Liver (tissue), 9 donors: ENCODE measurements around the gene MDM4. TPM values are rescaled to one million over a fixed set of nuclear protein-coding genes. Genes with fewer than 3 reads are reported as not detected.

Experiments
- DNase-seq: peaks from one replicate; pipeline ENCODE4 v3.0.0-alpha.2; 2017; ENCODE audit warnings: low spot score
- H3K27ac ChIP-seq, 2 donors: one replicate each; pipeline ENCODE4 v1.7.0; 2013; ENCODE audit warnings: inconsistent platforms in 2 of 2, low read length in 2 of 2, control low read depth in 1 of 2, low read depth in 1 of 2, mild to moderate bottlenecking in 1 of 2
- H3K27me3 ChIP-seq, 4 donors: one replicate each; pipeline versions ENCODE4 v1.6.1 to v1.7.0; 2013; ENCODE audit warnings: low read length in 3 of 4, inconsistent platforms in 1 of 4, mild to moderate bottlenecking in 1 of 4, moderate library complexity in 1 of 4; ENCODE audit not compliant: control insufficient read depth in 4 of 4, insufficient read depth in 4 of 4
- H3K36me3 ChIP-seq, 4 donors: one replicate each; pipeline versions ENCODE4 v1.6.1 to v1.7.0; 2013; ENCODE audit warnings: low read length in 3 of 4, mild to moderate bottlenecking in 3 of 4, low read depth in 1 of 4, moderate library complexity in 1 of 4; ENCODE audit not compliant: control insufficient read depth in 4 of 4, insufficient read depth in 3 of 4
- H3K4me1 ChIP-seq, 4 donors: one replicate each; pipeline versions ENCODE4 v1.6.1 to v1.7.0; 2013; ENCODE audit warnings: low read length in 3 of 4, mild to moderate bottlenecking in 3 of 4, moderate library complexity in 1 of 4; ENCODE audit not compliant: control insufficient read depth in 4 of 4, insufficient read depth in 4 of 4
- H3K4me3 ChIP-seq, 3 donors: one replicate each; pipeline versions ENCODE4 v1.6.1 to v1.7.0; 2013; ENCODE audit warnings: low read length in 3 of 3, control low read depth in 1 of 3, low read depth in 1 of 3, mild to moderate bottlenecking in 1 of 3
- H3K9ac ChIP-seq, 2 donors: one replicate each; pipeline ENCODE4 v1.7.0; 2013; ENCODE audit warnings: low read length in 2 of 2, mild to moderate bottlenecking in 2 of 2, moderate library complexity in 2 of 2, control low read depth in 1 of 2, low read depth in 1 of 2
- H3K9me3 ChIP-seq, 4 donors: one replicate each; pipeline versions ENCODE4 v1.6.1 to v1.7.0; 2013; ENCODE audit warnings: low read length in 3 of 4; ENCODE audit not compliant: control insufficient read depth in 4 of 4
- ATF3 ChIP-seq: IDR thresholded peaks from 2 replicates; pipeline ENCODE4 v1.6.1; 2016; ENCODE audit warnings: antibody characterized with exemption
- CTCF ChIP-seq: fragments of 150-350 bp; IDR thresholded peaks from 2 replicates; pipeline ENCODE4 v1.5.1; 2017; ENCODE audit warnings: improper control_type of control experiment, low read depth, low read length; ENCODE audit not compliant: missing input control
- EGR1 ChIP-seq, 2 donors: IDR thresholded peaks; 2 replicates each; pipeline ENCODE4 v1.6.1; 2016 to 2018; ENCODE audit warnings: antibody characterized with exemption in 2 of 2, low read depth in 2 of 2
- FOXA2 ChIP-seq: IDR thresholded peaks from 2 replicates; pipeline ENCODE4 v1.6.1; 2016; ENCODE audit warnings: antibody characterized with exemption
- GABPA ChIP-seq, 2 donors: IDR thresholded peaks in 1 of 2; conservative IDR thresholded peaks in 1 of 2; 2 replicates each; pipeline ENCODE4 v1.6.1; 2016; ENCODE audit warnings: antibody characterized with exemption in 2 of 2, mild to moderate bottlenecking in 1 of 2, moderate library complexity in 1 of 2
- HNF4G ChIP-seq: IDR thresholded peaks from 2 replicates; pipeline ENCODE4 v1.6.1; 2016; ENCODE audit warnings: antibody characterized with exemption
- JUND ChIP-seq, 2 donors: IDR thresholded peaks; 2 replicates each; pipeline ENCODE4 v1.6.1; 2016; ENCODE audit warnings: antibody characterized with exemption in 2 of 2
- MAX ChIP-seq: IDR thresholded peaks from 2 replicates; pipeline ENCODE4 v1.6.1; 2016; ENCODE audit warnings: antibody characterized with exemption
- NR2F2 ChIP-seq: IDR thresholded peaks from 2 replicates; pipeline ENCODE4 v1.6.1; 2016; ENCODE audit warnings: antibody characterized with exemption
- REST ChIP-seq: IDR thresholded peaks from 2 replicates; pipeline ENCODE4 v1.6.1; 2016; ENCODE audit warnings: antibody characterized with exemption, mild to moderate bottlenecking
- RXRA ChIP-seq, 2 donors: IDR thresholded peaks; 2 replicates each; pipeline ENCODE4 v1.6.1; 2017 to 2018; ENCODE audit warnings: antibody characterized with exemption in 2 of 2, mild to moderate bottlenecking in 1 of 2
- SP1 ChIP-seq: IDR thresholded peaks from 2 replicates; pipeline ENCODE4 v1.6.1; 2018; ENCODE audit warnings: antibody characterized with exemption, mild to moderate bottlenecking
- TAF1 ChIP-seq: conservative IDR thresholded peaks from 2 replicates; pipeline ENCODE4 v1.6.1; 2016; ENCODE audit warnings: antibody characterized with exemption, mild to moderate bottlenecking
- YY1 ChIP-seq: IDR thresholded peaks from 2 replicates; pipeline ENCODE4 v1.6.1; 2016; ENCODE audit warnings: antibody characterized with exemption, mild to moderate bottlenecking
- ZBTB33 ChIP-seq: IDR thresholded peaks from 2 replicates; pipeline ENCODE4 v1.6.1; 2016; ENCODE audit warnings: antibody characterized with exemption
- polyA plus RNA-seq, 2 donors: library from polyadenylated mRNA; stranded (reverse) in 1 of 2; unstranded in 1 of 2; fragments of 200-250 nt in 1 of 2; fragments of >200 nt in 1 of 2; fragmentation: Nextera tagmentation in 1 of 2; extraction: Ambion mirVana in 1 of 2; gene quantifications; one replicate each; pipeline versions ENCODE4 v1.2.1 to v1.2.3, GENCODE V29; 2013 to 2015
- total RNA-seq, 2 donors: library from RNA; depleted of rRNA; stranded (reverse); fragments of >200 nt; gene quantifications; one replicate each; pipeline ENCODE4 v1.2.3, GENCODE V29; 2014
- donor health status: healthy.
- donor health status: healthy.
- donor health status: healthy.
- donor health status: healthy.
- donor health status: healthy.

The MDM4 gene
- total and polyA plus RNA-seq, 4 donors = 1.4 to 56.5 (median 21.6) TPM

GRCh38 chr1:204560590-204561150 lies 44.5 kb downstream of the MDM4 start:
- Histone ChIP-seq H3K4me1 (no peaks in the 10 kb centered on the region), H3K27ac (no peak overlapping the region), H3K4me3 (no peak overlapping the region), H3K9ac (no peak overlapping the region), H3K27me3 (no peaks in the 10 kb centered on the region), H3K36me3 (peaks cover 0 to 15% (median 2%) of the 10 kb centered on the region in 4 donors), H3K9me3 (no peaks in the 10 kb centered on the region)
- no peak for TF ChIP-seq GABPA (IDR thresholded peaks at IDR 0.05 in 1 of 2, conservative IDR thresholded peaks at IDR 0.05 in 1 of 2)
- TF ChIP-seq SP1 = no peak
- TF ChIP-seq NR2F2 = no peak
- TF ChIP-seq CTCF = no peak
- TF ChIP-seq MAX = no peak
- TF ChIP-seq RXRA (IDR thresholded peaks at IDR 0.05) = no peak
- no peak for TF ChIP-seq HNF4G
- TF ChIP-seq EGR1 (IDR thresholded peaks at IDR 0.05; ENCODE audit: low read depth in 2 of 2) = no peak
- TF ChIP-seq TAF1 = no peak
- no peak for TF ChIP-seq ATF3
- no peak for TF ChIP-seq YY1
- no peak for TF ChIP-seq REST
- no peak for TF ChIP-seq FOXA2
- no peak for TF ChIP-seq JUND (IDR thresholded peaks at IDR 0.05)
- TF ChIP-seq ZBTB33 = no peak
- DNase-seq = no peak
